ENCODE measurements around the gene CTBP1. TPM values are rescaled to one million over a fixed set of nuclear protein-coding genes. Genes with fewer than 3 reads are reported as not detected.

CTBP1 gene
- polyA plus RNA-seq, 3 donors = 21.3 to 226 (median 42.1) TPM

DNA sequence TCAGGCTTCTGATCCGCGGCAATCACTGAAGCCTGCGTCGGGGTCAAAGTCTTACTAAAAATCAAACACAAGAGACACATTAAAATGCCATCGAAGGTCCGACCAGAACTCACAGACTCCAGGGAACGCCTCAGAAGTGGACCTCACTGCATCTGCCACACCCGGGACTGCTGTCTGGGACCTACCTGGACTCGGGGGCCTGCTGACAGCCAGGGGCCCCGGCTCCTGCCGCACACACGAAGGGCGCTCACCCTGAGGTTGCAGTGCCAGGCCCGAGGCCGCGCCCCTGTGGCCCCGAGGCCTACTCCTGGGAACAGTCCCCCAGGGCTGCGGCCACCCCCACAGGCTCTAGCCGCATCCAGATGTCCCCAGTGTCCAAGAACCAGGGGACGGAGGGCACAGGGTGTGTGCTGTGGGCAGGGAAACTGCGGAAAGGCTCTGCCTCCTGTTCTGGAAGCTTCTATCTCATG, 7.4 kb downstream of the CTBP1 start:
- H3K9me3 ChIP-seq (replicated peaks in 1 of 2; ENCODE audit: control insufficient read depth in 1 of 2, insufficient read depth in 1 of 2, low read length in 2 of 2) = no peaks in the 10 kb centered on the region
- H3K36me3 ChIP-seq (replicated peaks in 1 of 2; ENCODE audit: control insufficient read depth in 1 of 2, insufficient read depth in 2 of 2, low read length in 2 of 2) = peaks cover 46 to 57% of the 10 kb centered on the region in 2 donors
- peaks cover 10 to 15% of the 10 kb centered on the region in 2 donors for H3K4me1 ChIP-seq (ENCODE audit: control insufficient read depth in 1 of 2, insufficient read depth in 2 of 2, low read length in 2 of 2)
- no peak overlapping the region for H3K4me2 ChIP-seq (replicated peaks; ENCODE audit: extremely low read depth, low read length, poor library complexity, severe bottlenecking)
- no peak overlapping the region for H3K27ac ChIP-seq (ENCODE audit: low read depth in 1 of 2, low read length in 2 of 2)
- 97% methylated on average over 20 of the region's 21 CpGs for WGBS (ENCODE audit: insufficient coverage)
- no peak overlapping the region for H3K9ac ChIP-seq (ENCODE audit: insufficient read depth, low read length, poor library complexity, severe bottlenecking)
- no peak overlapping the region for H3K4me3 ChIP-seq (replicated peaks in 1 of 3; ENCODE audit: low read depth in 2 of 3, low read length in 3 of 3)
- H3K36me3 Mint-ChIP-seq = peaks cover 26 to 50% of the 10 kb centered on the region in 2 donors
- peaks cover 83% of the 10 kb centered on the region for H3K79me2 ChIP-seq (ENCODE audit: insufficient read depth, low read length)
- H3K27me3 Mint-ChIP-seq (ENCODE audit: low read depth in 3 of 3) = peaks cover 0 to 4% (median 0%) of the 10 kb centered on the region in 3 donors
- H3K4me3 Mint-ChIP-seq = no peak overlapping the region
- peaks cover 98% of the 10 kb centered on the region for H4K20me1 ChIP-seq (ENCODE audit: insufficient read depth, low read length)
- no peak overlapping the region for H3K27ac Mint-ChIP-seq
- DNase-seq = no peak
- TF ChIP-seq, protein P1, sequence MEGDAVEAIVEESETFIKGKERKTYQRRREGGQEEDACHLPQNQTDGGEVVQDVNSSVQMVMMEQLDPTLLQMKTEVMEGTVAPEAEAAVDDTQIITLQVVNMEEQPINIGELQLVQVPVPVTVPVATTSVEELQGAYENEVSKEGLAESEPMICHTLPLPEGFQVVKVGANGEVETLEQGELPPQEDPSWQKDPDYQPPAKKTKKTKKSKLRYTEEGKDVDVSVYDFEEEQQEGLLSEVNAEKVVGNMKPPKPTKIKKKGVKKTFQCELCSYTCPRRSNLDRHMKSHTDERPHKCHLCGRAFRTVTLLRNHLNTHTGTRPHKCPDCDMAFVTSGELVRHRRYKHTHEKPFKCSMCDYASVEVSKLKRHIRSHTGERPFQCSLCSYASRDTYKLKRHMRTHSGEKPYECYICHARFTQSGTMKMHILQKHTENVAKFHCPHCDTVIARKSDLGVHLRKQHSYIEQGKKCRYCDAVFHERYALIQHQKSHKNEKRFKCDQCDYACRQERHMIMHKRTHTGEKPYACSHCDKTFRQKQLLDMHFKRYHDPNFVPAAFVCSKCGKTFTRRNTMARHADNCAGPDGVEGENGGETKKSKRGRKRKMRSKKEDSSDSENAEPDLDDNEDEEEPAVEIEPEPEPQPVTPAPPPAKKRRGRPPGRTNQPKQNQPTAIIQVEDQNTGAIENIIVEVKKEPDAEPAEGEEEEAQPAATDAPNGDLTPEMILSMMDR (IDR thresholded peaks at IDR 0.05) = no peak
- no peak overlapping the region for H2AFZ ChIP-seq (ENCODE audit: insufficient read depth, low read depth, low read length, poor library complexity, severe bottlenecking)
- H3K27me3 ChIP-seq (ENCODE audit: control insufficient read depth in 2 of 2, insufficient read depth in 2 of 2, low read length in 2 of 2) = no peaks in the 10 kb centered on the region
- H3K9me3 Mint-ChIP-seq = no peaks in the 10 kb centered on the region
- intact Hi-C loops (cut with micrococcal nuclease) = no loop called here
- H3K4me1 Mint-ChIP-seq = peaks cover 31% of the 10 kb centered on the region

DNA sequence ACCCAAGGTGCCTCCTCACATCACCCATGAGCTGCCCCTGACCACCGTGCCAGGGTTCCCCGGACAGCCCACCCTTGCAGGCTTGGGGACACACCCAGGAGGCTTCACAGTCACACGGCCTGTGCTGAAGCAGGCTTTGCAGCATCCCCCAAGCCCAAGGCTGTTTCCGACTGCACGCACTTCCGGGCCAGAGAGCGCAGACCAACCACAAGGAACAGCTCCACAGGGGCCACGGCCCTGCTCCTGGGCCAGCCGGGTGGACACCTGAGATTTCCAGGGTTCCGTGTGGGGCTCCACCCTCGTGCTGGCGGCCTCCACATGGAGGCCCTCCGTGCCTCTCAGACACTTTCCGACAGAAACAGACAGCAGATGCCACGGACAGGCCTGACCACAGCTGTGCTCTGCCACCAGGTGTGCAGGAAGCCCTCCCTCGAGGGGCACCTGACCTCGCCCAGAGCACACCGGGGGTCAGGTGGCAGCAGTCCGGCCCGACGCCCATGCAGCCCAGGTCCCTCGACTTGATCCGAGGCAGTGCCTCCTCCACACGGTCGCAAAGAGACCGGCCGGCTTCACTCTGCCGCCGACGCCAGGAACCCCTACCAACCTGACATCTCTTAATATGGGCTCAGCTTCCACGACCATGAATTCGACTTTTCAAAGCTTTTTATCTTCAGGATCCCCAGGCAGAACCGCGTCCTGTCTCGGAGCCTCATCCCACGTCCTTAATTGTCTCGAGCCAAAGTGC, 8.0 kb downstream of the CTBP1 start:
- Mint-ChIP-seq H3K4me1 (peaks cover 25% of the 10 kb centered on the region), H3K27me3 (ENCODE audit: low read depth in 3 of 3) (peaks cover 0 to 4% (median 0%) of the 10 kb centered on the region in 3 donors), H3K36me3 (peaks cover 27 to 55% of the 10 kb centered on the region in 2 donors), H3K27ac (no peak overlapping the region), H3K4me3 (no peak overlapping the region), H3K9me3 (no peaks in the 10 kb centered on the region)
- no peak overlapping the region for H3K4me3 ChIP-seq (replicated peaks in 1 of 3; ENCODE audit: low read depth in 2 of 3, low read length in 3 of 3)
- no peak overlapping the region for H3K4me2 ChIP-seq (replicated peaks; ENCODE audit: extremely low read depth, low read length, poor library complexity, severe bottlenecking)
- no peak overlapping the region for H2AFZ ChIP-seq (ENCODE audit: insufficient read depth, low read depth, low read length, poor library complexity, severe bottlenecking)
- peaks cover 51 to 63% of the 10 kb centered on the region in 2 donors for H3K36me3 ChIP-seq (replicated peaks in 1 of 2; ENCODE audit: control insufficient read depth in 1 of 2, insufficient read depth in 2 of 2, low read length in 2 of 2)
- TF ChIP-seq, protein P1 (IDR thresholded peaks at IDR 0.05) = no peak
- intact Hi-C loops (cut with micrococcal nuclease) = no loop called here
- no peak overlapping the region for H3K9ac ChIP-seq (ENCODE audit: insufficient read depth, low read length, poor library complexity, severe bottlenecking)
- H4K20me1 ChIP-seq (ENCODE audit: insufficient read depth, low read length) = peaks cover 97% of the 10 kb centered on the region
- H3K27me3 ChIP-seq (ENCODE audit: control insufficient read depth in 2 of 2, insufficient read depth in 2 of 2, low read length in 2 of 2) = no peaks in the 10 kb centered on the region
- peaks cover 77% of the 10 kb centered on the region for H3K79me2 ChIP-seq (ENCODE audit: insufficient read depth, low read length)
- peaks cover 4 to 9% of the 10 kb centered on the region in 2 donors for H3K4me1 ChIP-seq (ENCODE audit: control insufficient read depth in 1 of 2, insufficient read depth in 2 of 2, low read length in 2 of 2)
- 92% methylated on average over 37 of the region's 37 CpGs for WGBS (ENCODE audit: insufficient coverage)
- no peaks in the 10 kb centered on the region for H3K9me3 ChIP-seq (replicated peaks in 1 of 2; ENCODE audit: control insufficient read depth in 1 of 2, insufficient read depth in 1 of 2, low read length in 2 of 2)
- H3K27ac ChIP-seq (ENCODE audit: low read depth in 1 of 2, low read length in 2 of 2) = no peak overlapping the region
- DNase-seq = no peak
